Endothelial cell of umbilical vein (primary cell): Measurements from ENCODE around the gene ZRANB1.

ENCODE experiments used
- CTCF ChIP-seq, 2 donors: IDR thresholded peaks; 1 replicate in 1 of 2; 2 replicates in 1 of 2; pipeline ENCODE4 v1.5.1; 2011; ENCODE audit warnings: low read length in 2 of 2, mild to moderate bottlenecking in 2 of 2, moderate library complexity in 2 of 2, control low read depth in 1 of 2, inconsistent platforms in 1 of 2, low read depth in 1 of 2; ENCODE audit not compliant: insufficient read depth in 1 of 2; ENCODE audit errors: extremely low read depth in 1 of 2
- FOS ChIP-seq: IDR thresholded peaks from 2 replicates; pipeline ENCODE4 v1.6.1; 2011; ENCODE audit warnings: mild to moderate bottlenecking, low read length, moderate library complexity, borderline replicate concordance; ENCODE audit not compliant: insufficient read depth
- JUN ChIP-seq: IDR thresholded peaks from 2 replicates; pipeline ENCODE4 v1.6.1; 2011; ENCODE audit warnings: borderline replicate concordance, low read depth; ENCODE audit not compliant: insufficient read length, insufficient read depth
- MAX ChIP-seq: IDR thresholded peaks from 2 replicates; pipeline ENCODE4 v1.6.1; 2011; ENCODE audit not compliant: insufficient read depth, insufficient read length
- POLR2A ChIP-seq: IDR thresholded peaks from 2 replicates; pipeline ENCODE4 v1.6.1; 2012; ENCODE audit warnings: low read depth, mild to moderate bottlenecking, control low read depth, low read length
- POLR2AphosphoS5 ChIP-seq: IDR thresholded peaks from 2 replicates; pipeline ENCODE4 v1.6.1; 2012; ENCODE audit warnings: low read depth, mild to moderate bottlenecking, control low read depth, low read length, moderate library complexity; ENCODE audit not compliant: insufficient read depth

- no peak for TF ChIP-seq POLR2AphosphoS5
- TF ChIP-seq POLR2A: no peak
- no peak for TF ChIP-seq CTCF (IDR thresholded peaks at IDR 0.05; ENCODE audit: extremely low read depth in 1 of 2, insufficient read depth in 1 of 2, low read depth in 1 of 2, low read length in 2 of 2)
- TF ChIP-seq JUN: no peak
- TF ChIP-seq MAX: no peak
- no peak for TF ChIP-seq FOS
Measured at GRCh38 chr10:124928545-124928944, 13.4 kb upstream of the ZRANB1 start.
